ENCODE data around the gene KLF6.

KLF6 gene

DNA sequence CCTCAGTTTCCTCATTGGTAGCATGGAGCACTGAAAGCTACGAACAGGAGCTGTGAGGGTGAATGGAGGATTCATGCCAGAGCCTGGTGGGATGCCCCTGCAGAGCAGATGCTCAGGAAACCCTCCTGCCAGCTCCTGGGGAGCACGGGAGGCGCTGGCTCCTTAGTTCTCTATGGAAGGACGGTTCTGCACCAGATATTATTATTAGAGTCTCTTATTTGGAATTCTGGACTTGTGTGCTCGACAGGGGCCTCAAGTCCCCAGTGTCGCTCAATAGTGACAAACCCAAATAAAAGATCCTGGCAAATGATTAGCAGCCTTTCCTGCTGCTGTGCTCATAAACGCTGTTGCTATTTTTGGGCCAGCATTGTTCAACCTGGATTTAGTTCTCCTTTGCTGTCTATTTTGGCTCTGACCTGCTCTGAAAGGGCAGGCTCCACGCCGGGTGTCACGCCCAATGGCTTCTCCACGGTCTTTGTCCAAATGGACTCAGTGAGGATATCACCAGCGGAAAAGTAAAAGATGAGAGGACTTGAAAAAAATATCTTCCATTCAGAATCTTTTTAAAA, 23.0 kb upstream of the KLF6 start:
- H3K4me1 Mint-ChIP-seq = peaks cover 88% of the 10 kb centered on the region
- no peaks in the 10 kb centered on the region for H3K27me3 Mint-ChIP-seq (ENCODE audit: low read depth, poor library complexity)
- no peaks in the 10 kb centered on the region for H3K36me3 Mint-ChIP-seq (ENCODE audit: low read depth)
- TF ChIP-seq, protein P1, sequence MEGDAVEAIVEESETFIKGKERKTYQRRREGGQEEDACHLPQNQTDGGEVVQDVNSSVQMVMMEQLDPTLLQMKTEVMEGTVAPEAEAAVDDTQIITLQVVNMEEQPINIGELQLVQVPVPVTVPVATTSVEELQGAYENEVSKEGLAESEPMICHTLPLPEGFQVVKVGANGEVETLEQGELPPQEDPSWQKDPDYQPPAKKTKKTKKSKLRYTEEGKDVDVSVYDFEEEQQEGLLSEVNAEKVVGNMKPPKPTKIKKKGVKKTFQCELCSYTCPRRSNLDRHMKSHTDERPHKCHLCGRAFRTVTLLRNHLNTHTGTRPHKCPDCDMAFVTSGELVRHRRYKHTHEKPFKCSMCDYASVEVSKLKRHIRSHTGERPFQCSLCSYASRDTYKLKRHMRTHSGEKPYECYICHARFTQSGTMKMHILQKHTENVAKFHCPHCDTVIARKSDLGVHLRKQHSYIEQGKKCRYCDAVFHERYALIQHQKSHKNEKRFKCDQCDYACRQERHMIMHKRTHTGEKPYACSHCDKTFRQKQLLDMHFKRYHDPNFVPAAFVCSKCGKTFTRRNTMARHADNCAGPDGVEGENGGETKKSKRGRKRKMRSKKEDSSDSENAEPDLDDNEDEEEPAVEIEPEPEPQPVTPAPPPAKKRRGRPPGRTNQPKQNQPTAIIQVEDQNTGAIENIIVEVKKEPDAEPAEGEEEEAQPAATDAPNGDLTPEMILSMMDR (IDR thresholded peaks at IDR 0.05) = no peak
- H3K27ac Mint-ChIP-seq = peak overlapping the region; percentile 21
- no peak overlapping the region for H3K4me3 Mint-ChIP-seq
- DNase-seq = no peak
- H3K9me3 Mint-ChIP-seq = no peaks in the 10 kb centered on the region

DNA sequence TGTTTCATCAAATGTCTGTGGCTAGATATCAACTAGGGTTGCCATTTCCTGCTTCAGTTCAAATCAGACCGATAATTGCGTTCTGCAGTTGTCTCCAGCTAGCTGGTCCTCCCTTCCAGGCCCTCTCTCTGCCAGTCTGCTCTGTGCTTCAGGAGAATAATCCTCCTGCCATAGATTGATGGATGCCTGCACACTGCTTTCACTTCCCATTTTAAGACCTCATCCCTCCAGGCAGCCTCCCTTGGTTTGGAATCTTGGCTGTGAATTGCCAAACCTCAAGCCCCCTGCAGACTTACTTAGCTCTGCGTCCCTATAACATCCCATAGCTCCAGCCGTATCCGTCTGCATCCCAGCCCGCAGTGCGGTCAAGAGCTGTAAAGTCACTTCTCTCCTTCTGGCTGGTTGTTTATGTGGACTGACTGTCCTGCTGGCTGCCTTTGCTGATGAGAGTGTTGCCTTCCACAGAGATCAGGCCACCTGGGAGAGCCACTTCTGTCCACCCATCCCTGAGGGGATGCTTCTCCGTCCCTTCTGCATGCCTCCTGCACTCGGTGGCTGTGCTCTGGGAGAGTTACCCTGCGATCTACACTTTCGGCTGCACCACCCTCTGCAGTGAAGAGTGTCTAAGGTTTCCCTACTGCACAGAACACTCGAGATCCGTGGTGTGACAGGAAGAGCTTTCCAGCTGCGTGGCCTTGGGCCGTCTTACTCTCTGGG, 22.4 kb upstream of the KLF6 start:
- TF ChIP-seq, protein P1 (IDR thresholded peaks at IDR 0.05) = no peak
- Mint-ChIP-seq H3K4me1 (peaks cover 88% of the 10 kb centered on the region), H3K27ac (peak overlapping the region; percentile 21), H3K36me3 (ENCODE audit: low read depth) (no peaks in the 10 kb centered on the region), H3K4me3 (no peak overlapping the region), H3K27me3 (ENCODE audit: low read depth, poor library complexity) (no peaks in the 10 kb centered on the region), H3K9me3 (no peaks in the 10 kb centered on the region)
- DNase-seq = no peak

DNA sequence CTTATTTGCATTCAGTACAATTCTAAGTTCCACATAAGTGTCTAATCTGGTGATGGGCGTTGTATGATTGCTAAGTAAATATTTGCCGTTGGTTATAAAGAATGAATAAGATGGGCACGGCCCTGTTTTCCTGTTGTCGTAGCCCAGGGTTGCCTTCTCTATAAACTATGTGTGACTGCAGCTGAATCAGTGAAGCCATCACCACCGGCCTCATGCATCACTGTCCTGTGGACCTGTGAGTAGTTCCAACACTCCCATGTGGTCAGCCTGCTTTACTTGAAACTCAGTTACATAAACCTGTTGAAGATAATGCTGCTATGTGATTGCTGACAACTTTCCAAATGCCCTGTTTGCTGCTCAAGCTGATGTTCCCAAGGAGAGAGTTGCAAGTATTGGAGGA, 21.6 kb upstream of the KLF6 start:
- Mint-ChIP-seq H3K4me3 (no peak overlapping the region), H3K4me1 (peaks cover 80% of the 10 kb centered on the region), H3K27ac (no peak overlapping the region), H3K27me3 (ENCODE audit: low read depth, poor library complexity) (no peaks in the 10 kb centered on the region), H3K36me3 (ENCODE audit: low read depth) (no peaks in the 10 kb centered on the region), H3K9me3 (no peaks in the 10 kb centered on the region)
- DNase-seq = no peak
- TF ChIP-seq, protein P1 (IDR thresholded peaks at IDR 0.05) = no peak

DNA sequence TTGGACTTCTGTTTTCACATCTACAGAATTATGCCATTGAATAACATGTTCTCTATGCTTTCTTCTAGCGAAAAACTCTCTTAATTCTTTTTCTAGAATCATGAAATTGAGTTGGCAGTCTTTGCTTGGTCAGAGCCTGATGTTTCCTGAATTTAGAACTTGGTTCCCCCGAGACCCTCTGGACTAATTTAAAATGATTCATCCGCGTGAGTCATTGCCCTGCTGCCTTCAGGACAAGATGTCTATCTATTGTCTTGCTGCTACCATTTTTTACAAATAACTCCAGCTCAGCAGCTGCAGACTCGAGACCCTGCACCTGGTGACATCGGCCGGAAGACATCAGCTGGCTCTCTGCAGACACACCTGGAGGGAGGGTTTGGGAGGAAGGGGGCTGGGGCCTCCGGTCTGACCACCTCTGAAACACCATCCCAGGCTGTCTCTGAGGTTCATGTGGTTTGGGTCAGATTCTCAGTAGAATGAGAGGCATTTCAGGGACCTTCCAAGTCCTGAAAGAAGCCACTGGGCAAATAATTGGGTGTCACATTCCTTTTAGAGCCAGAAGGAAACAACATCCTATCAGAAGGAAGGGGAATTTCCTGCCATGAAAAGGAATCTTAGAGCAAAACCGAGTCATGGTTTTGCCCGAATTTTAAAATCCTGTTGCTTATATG, 20.9 kb upstream of the KLF6 start:
- Mint-ChIP-seq H3K27me3 (ENCODE audit: low read depth, poor library complexity) (no peaks in the 10 kb centered on the region), H3K4me3 (no peak overlapping the region), H3K27ac (peak overlapping the region; percentile 68), H3K36me3 (ENCODE audit: low read depth) (no peaks in the 10 kb centered on the region), H3K9me3 (no peaks in the 10 kb centered on the region), H3K4me1 (peaks cover 74% of the 10 kb centered on the region)
- DNase-seq = no peak
- TF ChIP-seq, protein P1 (IDR thresholded peaks at IDR 0.05) = no peak

DNA sequence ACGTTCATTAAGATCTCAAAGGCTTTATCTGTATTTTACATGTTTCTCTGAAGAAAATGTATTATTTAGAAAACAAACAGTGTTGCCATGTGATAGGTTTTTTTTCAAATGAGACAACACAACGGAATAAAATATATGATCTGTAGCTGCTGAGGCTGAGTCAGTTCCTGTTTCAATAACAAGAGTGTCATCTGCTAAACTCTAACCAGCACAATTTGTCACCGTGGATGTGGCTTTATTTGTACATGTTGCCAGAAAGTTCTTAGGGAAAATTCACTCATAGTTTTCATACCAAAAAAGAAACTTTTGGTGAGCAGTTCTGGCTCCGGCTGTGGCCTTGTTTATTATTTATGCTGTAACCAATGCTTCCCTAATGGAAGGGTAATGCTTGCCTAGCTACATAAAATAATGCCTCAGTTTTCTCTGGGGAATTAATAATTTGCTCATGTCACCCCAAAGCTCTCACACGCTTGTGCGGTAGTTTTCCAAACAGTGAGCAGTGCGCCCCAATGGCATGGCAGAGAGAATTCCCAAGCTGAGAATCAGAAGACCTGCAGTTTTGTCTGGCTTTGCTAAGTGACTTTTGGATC, 20.3 kb upstream of the KLF6 start:
- H3K36me3 Mint-ChIP-seq (ENCODE audit: low read depth) = no peaks in the 10 kb centered on the region
- H3K4me3 Mint-ChIP-seq = no peak overlapping the region
- H3K9me3 Mint-ChIP-seq = no peaks in the 10 kb centered on the region
- peaks cover 69% of the 10 kb centered on the region for H3K4me1 Mint-ChIP-seq
- peak overlapping the region; percentile 68 for H3K27ac Mint-ChIP-seq
- no peak for DNase-seq
- TF ChIP-seq, protein P1 (IDR thresholded peaks at IDR 0.05) = no peak
- no peaks in the 10 kb centered on the region for H3K27me3 Mint-ChIP-seq (ENCODE audit: low read depth, poor library complexity)

Measured in nephron progenitor cell (in vitro differentiated cells).